ENCODE data around the gene EFCAB6. TPM values are rescaled to one million over a fixed set of nuclear protein-coding genes. Genes with fewer than 3 reads are reported as not detected.

The EFCAB6 gene
- total RNA-seq, 2 experiments from 2014 or later, result 0.13 TPM; not detected in 1

GRCh38 chr22:43817402-43817801 is 5.3 kb upstream of the EFCAB6 start:
- intact Hi-C loops (cut with micrococcal nuclease; ENCODE audit: unreplicated experiment), result no loop called here
- BruUV-seq (replicated peaks), result no TSS peak
- CTCF ChIA-PET (ENCODE audit: unreplicated experiment), result no interaction called here

GRCh38 chr22:43814264-43814663 is 2.2 kb upstream of the EFCAB6 start:
- ChIA-PET POLR2A (no interaction called here), CTCF (ENCODE audit: unreplicated experiment) (no interaction called here)
- Histone ChIP-seq H3K9me2 (ENCODE audit: insufficient read depth, low read length) (no peaks in the 10 kb centered on the region), H3K79me2 (ENCODE audit: insufficient read depth, low read depth, low read length) (peaks cover 4% of the 10 kb centered on the region; the same call in 1 of the 2 replicates), H3K9me3 (ENCODE audit: low read length) (no peaks in the 10 kb centered on the region), H3K27ac (ENCODE audit: low read depth, low read length, poor library complexity, severe bottlenecking) (no peak overlapping the region), H3K4me3 (ENCODE audit: low read depth, low read length, poor library complexity, severe bottlenecking) (no peak overlapping the region), H3K4me1 (ENCODE audit: insufficient read depth, low read length, poor library complexity, severe bottlenecking) (peaks cover 8% of the 10 kb centered on the region), H3K36me3 (ENCODE audit: insufficient read depth, low read length) (no peaks in the 10 kb centered on the region), H4K20me1 (ENCODE audit: insufficient read depth, low read length) (no peaks in the 10 kb centered on the region), H2AFZ (ENCODE audit: low read length) (no peak overlapping the region), H3K4me2 (ENCODE audit: low read length) (0 out of 2 replicates have a peak overlapping the region, but pooled peaks have one; percentile 9)
- no peak for DNase-seq (ENCODE audit: low spot score)
- TF ChIP-seq CTCF (conservative IDR thresholded peaks at IDR 0.05; ENCODE audit: low read length), result no peak
- no peak for TF ChIP-seq EZH2phosphoT487 (IDR thresholded peaks at IDR 0.05; ENCODE audit: borderline replicate concordance, low read depth, low read length)
- intact Hi-C loops (cut with micrococcal nuclease; ENCODE audit: unreplicated experiment), result no loop called here
- BruUV-seq (replicated peaks), result no TSS peak

More at GRCh38 chr22:43817402-43817801, 5.3 kb upstream of the EFCAB6 start:
- no peak overlapping the region for H3K27ac ChIP-seq (ENCODE audit: low read depth, low read length, poor library complexity, severe bottlenecking)
- H2AFZ ChIP-seq (ENCODE audit: low read length), result no peak overlapping the region
- H3K4me3 ChIP-seq (ENCODE audit: low read depth, low read length, poor library complexity, severe bottlenecking), result no peak overlapping the region
- no peaks in the 10 kb centered on the region for H4K20me1 ChIP-seq (ENCODE audit: insufficient read depth, low read length)
- H3K4me2 ChIP-seq (ENCODE audit: low read length), result no peak overlapping the region
- no peaks in the 10 kb centered on the region for H3K9me2 ChIP-seq (ENCODE audit: insufficient read depth, low read length)
- DNase-seq (ENCODE audit: low spot score), result no peak
- H3K36me3 ChIP-seq (ENCODE audit: insufficient read depth, low read length), result no peaks in the 10 kb centered on the region
- POLR2A ChIA-PET, result no interaction called here
- H3K79me2 ChIP-seq (ENCODE audit: insufficient read depth, low read depth, low read length), result peaks cover 4% of the 10 kb centered on the region; the same call in 1 of the 2 replicates
- no peaks in the 10 kb centered on the region for H3K9me3 ChIP-seq (ENCODE audit: low read length)
- no peak for TF ChIP-seq CTCF (conservative IDR thresholded peaks at IDR 0.05; ENCODE audit: low read length)
- TF ChIP-seq EZH2phosphoT487 (IDR thresholded peaks at IDR 0.05; ENCODE audit: borderline replicate concordance, low read depth, low read length), result no peak
- H3K4me1 ChIP-seq (ENCODE audit: insufficient read depth, low read length, poor library complexity, severe bottlenecking), result peaks cover 8% of the 10 kb centered on the region

GRCh38 chr22:43812890-43813289 is 785 bp upstream of the EFCAB6 start:
- TF ChIP-seq EZH2phosphoT487 (IDR thresholded peaks at IDR 0.05; ENCODE audit: borderline replicate concordance, low read depth, low read length), result no peak
- TF ChIP-seq CTCF (conservative IDR thresholded peaks at IDR 0.05; ENCODE audit: low read length), result no peak
- intact Hi-C loops (cut with micrococcal nuclease; ENCODE audit: unreplicated experiment), result no loop called here
- peaks cover 8% of the 10 kb centered on the region for H3K4me1 ChIP-seq (ENCODE audit: insufficient read depth, low read length, poor library complexity, severe bottlenecking)
- ChIA-PET CTCF (ENCODE audit: unreplicated experiment) (no interaction called here), POLR2A (no interaction called here)
- H3K4me3 ChIP-seq (ENCODE audit: low read depth, low read length, poor library complexity, severe bottlenecking), result peak overlapping the region; percentile 88
- H3K36me3 ChIP-seq (ENCODE audit: insufficient read depth, low read length), result no peaks in the 10 kb centered on the region
- no peak overlapping the region for H3K27ac ChIP-seq (ENCODE audit: low read depth, low read length, poor library complexity, severe bottlenecking)
- H2AFZ ChIP-seq (ENCODE audit: low read length), result peak overlapping the region; percentile 91
- no peaks in the 10 kb centered on the region for H4K20me1 ChIP-seq (ENCODE audit: insufficient read depth, low read length)
- H3K79me2 ChIP-seq (ENCODE audit: insufficient read depth, low read depth, low read length), result peaks cover 4% of the 10 kb centered on the region; the same call in 1 of the 2 replicates
- DNase-seq (ENCODE audit: low spot score), result no peak
- H3K4me2 ChIP-seq (ENCODE audit: low read length), result peak overlapping the region; percentile 88
- no peaks in the 10 kb centered on the region for H3K9me2 ChIP-seq (ENCODE audit: insufficient read depth, low read length)
- BruUV-seq (replicated peaks), result no TSS peak
- no peaks in the 10 kb centered on the region for H3K9me3 ChIP-seq (ENCODE audit: low read length)
